PFSK-1 (cell line): ENCODE measurements around the gene RNF115.

Experiments used
- FOXP2 ChIP-seq: optimal IDR thresholded peaks from 2 replicates; pipeline ENCODE3; 2011; ENCODE audit warnings: borderline replicate concordance, control low read depth, inconsistent platforms; ENCODE audit not compliant: insufficient read depth; ENCODE audit errors: extremely low read length, extremely low read depth
- POLR2AphosphoS5 ChIP-seq: IDR thresholded peaks from 2 replicates; pipeline ENCODE4 v1.6.1; 2012; ENCODE audit warnings: low read depth, mild to moderate bottlenecking, control low read depth, low read length, moderate library complexity
- SIN3A ChIP-seq: IDR thresholded peaks from 2 replicates; pipeline ENCODE4 v1.6.1; 2012; ENCODE audit warnings: mild to moderate bottlenecking, low read length, moderate library complexity, borderline replicate concordance; ENCODE audit not compliant: insufficient read depth
- TAF1 ChIP-seq: IDR thresholded peaks from 2 replicates; pipeline ENCODE4 v1.6.1; 2012; ENCODE audit warnings: low read length, control low read depth, borderline replicate concordance; ENCODE audit not compliant: insufficient read depth
- TF ChIP-seq, protein P1 (sequence below), 2 experiments: IDR thresholded peaks; 2 replicates each; pipeline versions ENCODE4 v1.6.1 to v1.8.0; 2011 to 2012; ENCODE audit warnings: low read depth in 2 of 2, low read length in 2 of 2, control low read depth in 1 of 2, inconsistent platforms in 1 of 2, mild to moderate bottlenecking in 1 of 2, moderate library complexity in 1 of 2; ENCODE audit not compliant: insufficient read depth in 1 of 2

DNA sequence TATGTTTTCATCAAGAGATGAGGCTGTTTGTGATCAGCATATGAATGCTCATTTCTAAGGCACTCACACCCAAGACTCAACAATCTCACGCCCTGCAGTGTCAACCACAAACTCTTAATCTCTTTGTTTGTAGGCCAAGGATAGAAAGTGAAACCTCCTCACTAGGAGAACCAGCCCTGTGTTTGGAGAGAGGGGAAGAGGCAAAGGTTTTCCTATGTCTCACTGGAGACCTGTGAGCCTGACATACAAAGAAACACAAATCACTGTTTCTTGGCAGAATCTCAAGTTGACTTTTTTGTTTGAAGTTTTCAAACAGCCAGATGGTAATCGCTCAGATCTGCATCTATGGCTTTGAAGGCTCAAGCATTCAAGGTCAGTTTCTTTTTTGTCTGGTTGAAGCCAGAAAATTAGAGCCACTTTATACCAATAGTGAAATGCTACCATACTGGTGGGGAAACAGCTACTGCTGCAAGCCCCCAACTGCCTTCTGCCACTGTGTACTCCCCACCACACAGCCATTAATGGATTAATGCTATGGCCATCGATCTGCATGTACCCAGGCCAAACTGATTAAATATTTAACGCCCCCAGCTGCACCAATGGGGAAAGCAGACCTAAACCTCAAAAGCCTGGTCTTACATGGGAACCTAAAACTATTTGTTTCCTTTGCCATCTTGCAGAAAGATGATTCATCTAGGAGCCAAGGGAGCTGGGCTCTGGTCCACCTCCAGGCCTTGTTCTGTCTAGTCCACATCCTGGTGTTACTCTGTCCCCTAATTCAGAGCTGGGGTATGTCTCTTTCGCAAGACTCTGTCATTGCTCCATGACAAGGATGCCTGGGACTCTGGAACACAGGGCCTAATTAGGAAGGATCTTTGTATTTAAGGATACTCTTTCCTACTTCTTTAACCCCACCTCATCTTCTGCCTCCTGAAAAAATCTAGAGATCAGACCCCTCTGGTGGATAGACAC is 133.0 kb downstream of the RNF115 start:
- TF ChIP-seq TAF1 = no peak
- TF ChIP-seq, protein P1, sequence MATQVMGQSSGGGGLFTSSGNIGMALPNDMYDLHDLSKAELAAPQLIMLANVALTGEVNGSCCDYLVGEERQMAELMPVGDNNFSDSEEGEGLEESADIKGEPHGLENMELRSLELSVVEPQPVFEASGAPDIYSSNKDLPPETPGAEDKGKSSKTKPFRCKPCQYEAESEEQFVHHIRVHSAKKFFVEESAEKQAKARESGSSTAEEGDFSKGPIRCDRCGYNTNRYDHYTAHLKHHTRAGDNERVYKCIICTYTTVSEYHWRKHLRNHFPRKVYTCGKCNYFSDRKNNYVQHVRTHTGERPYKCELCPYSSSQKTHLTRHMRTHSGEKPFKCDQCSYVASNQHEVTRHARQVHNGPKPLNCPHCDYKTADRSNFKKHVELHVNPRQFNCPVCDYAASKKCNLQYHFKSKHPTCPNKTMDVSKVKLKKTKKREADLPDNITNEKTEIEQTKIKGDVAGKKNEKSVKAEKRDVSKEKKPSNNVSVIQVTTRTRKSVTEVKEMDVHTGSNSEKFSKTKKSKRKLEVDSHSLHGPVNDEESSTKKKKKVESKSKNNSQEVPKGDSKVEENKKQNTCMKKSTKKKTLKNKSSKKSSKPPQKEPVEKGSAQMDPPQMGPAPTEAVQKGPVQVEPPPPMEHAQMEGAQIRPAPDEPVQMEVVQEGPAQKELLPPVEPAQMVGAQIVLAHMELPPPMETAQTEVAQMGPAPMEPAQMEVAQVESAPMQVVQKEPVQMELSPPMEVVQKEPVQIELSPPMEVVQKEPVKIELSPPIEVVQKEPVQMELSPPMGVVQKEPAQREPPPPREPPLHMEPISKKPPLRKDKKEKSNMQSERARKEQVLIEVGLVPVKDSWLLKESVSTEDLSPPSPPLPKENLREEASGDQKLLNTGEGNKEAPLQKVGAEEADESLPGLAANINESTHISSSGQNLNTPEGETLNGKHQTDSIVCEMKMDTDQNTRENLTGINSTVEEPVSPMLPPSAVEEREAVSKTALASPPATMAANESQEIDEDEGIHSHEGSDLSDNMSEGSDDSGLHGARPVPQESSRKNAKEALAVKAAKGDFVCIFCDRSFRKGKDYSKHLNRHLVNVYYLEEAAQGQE (IDR thresholded peaks at IDR 0.05; ENCODE audit: insufficient read depth in 1 of 2, low read depth in 2 of 2, low read length in 2 of 2) = no peak
- no peak for TF ChIP-seq POLR2AphosphoS5
- TF ChIP-seq SIN3A = no peak; the same call in 1 of the 2 replicates
- TF ChIP-seq FOXP2 = no peak
